BLaER1 treated with 17β-estradiol and CSF1 and Interleukin-3, amounts not matched to agents 10 nM and 100 nM (cell line): ENCODE data around the gene KRT17.
"Not testable (repeated sequence)": the region's sequence is repeated elsewhere in the genome, so short reads cannot be mapped to it uniquely, and the experiment has no call there.

ENCODE experiments used
- H3K27ac ChIP-seq, 11 experiments: shearing (Covaris generic); formaldehyde crosslinking; 2 replicates each; pipeline ENCODE4 v1.8.1; 2022
- H3K27me3 ChIP-seq, 11 experiments: shearing (Covaris generic); formaldehyde crosslinking; 2 replicates each; pipeline ENCODE4 v1.8.1; 2022
- H3K36me3 ChIP-seq, 11 experiments: shearing (Covaris generic); formaldehyde crosslinking; 2 replicates each; pipeline ENCODE4 v1.8.1; 2022
- H3K4me1 ChIP-seq, 10 experiments: shearing (Covaris generic); formaldehyde crosslinking; 2 replicates each; pipeline ENCODE4 v1.8.1; 2022
- H3K4me2 ChIP-seq, 11 experiments: shearing (Covaris generic); formaldehyde crosslinking; 2 replicates each; pipeline ENCODE4 v1.8.1; 2022
- H3K4me3 ChIP-seq, 10 experiments: shearing (Covaris generic); formaldehyde crosslinking; 2 replicates each; pipeline ENCODE4 v1.8.1; 2022
- H3K9ac ChIP-seq, 11 experiments: shearing (Covaris generic); formaldehyde crosslinking; 2 replicates each; pipeline ENCODE4 v1.8.1; 2022
- H3K9me3 ChIP-seq, 11 experiments: shearing (Covaris generic); formaldehyde crosslinking; replicated peaks in 1 of 11; 2 replicates each; pipeline ENCODE4 v1.8.1; 2022
- H4K20me1 ChIP-seq, 11 experiments: shearing (Covaris generic); formaldehyde crosslinking; 2 replicates each; pipeline ENCODE4 v1.8.1; 2022
- Cebpa-rat ChIP-seq, 11 experiments: shearing (Covaris generic); IDR thresholded peaks; 2 replicates each; pipeline ENCODE4 v1.8.1; 2022

KRT17 gene

GRCh38 chr17:41592601-41593305 is 31.6 kb downstream of the KRT17 start:
- no peak overlapping the region for H3K9ac ChIP-seq
- no peak overlapping the region for H3K4me3 ChIP-seq
- no peak overlapping the region for H3K4me2 ChIP-seq
- no peaks in the 10 kb centered on the region for H3K36me3 ChIP-seq
- TF ChIP-seq Cebpa-rat (IDR thresholded peaks at IDR 0.05) = no peak
- no peaks in the 10 kb centered on the region for H4K20me1 ChIP-seq
- H3K27me3 ChIP-seq = no peaks in the 10 kb centered on the region
- H3K4me1 ChIP-seq = no peaks in the 10 kb centered on the region
- no peaks in the 10 kb centered on the region; a peak in 1 of 22 replicates for H3K9me3 ChIP-seq
- no peak overlapping the region for H3K27ac ChIP-seq

- no peaks in the 10 kb centered on the region for H3K27me3 ChIP-seq
- no peak for TF ChIP-seq Cebpa-rat (IDR thresholded peaks at IDR 0.05)
- H3K27ac ChIP-seq = no peak overlapping the region
- no peaks in the 10 kb centered on the region for H4K20me1 ChIP-seq
- no peak overlapping the region for H3K9ac ChIP-seq
- no peaks in the 10 kb centered on the region for H3K9me3 ChIP-seq
- no peak overlapping the region for H3K4me3 ChIP-seq
- H3K36me3 ChIP-seq = no peaks in the 10 kb centered on the region
- H3K4me1 ChIP-seq = no peaks in the 10 kb centered on the region
- H3K4me2 ChIP-seq = no peak overlapping the region
Measured at GRCh38 chr17:41589301-41589700, 35.1 kb downstream of the KRT17 start.

- TF ChIP-seq Cebpa-rat (IDR thresholded peaks at IDR 0.05) = no peak
- Histone ChIP-seq H3K9ac (no peak overlapping the region), H3K27ac (no peak overlapping the region), H3K4me3 (no peak overlapping the region), H4K20me1 (no peaks in the 10 kb centered on the region), H3K27me3 (no peaks in the 10 kb centered on the region), H3K4me2 (no peak overlapping the region), H3K9me3 (no peaks in the 10 kb centered on the region), H3K36me3 (no peaks in the 10 kb centered on the region), H3K4me1 (no peaks in the 10 kb centered on the region)
Measured at GRCh38 chr17:41588126-41588810, 36.1 kb downstream of the KRT17 start.

GRCh38 chr17:41586863-41587495 is 37.4 kb downstream of the KRT17 start, which contains the start of gene KRT14:
Gene KRT14, minus strand, starts transcription at chr17:41586895. Its CDS starts 61 bp downstream, at chr17:41586834.
- no peaks in the 10 kb centered on the region for H4K20me1 ChIP-seq
- no peaks in the 10 kb centered on the region for H3K27me3 ChIP-seq
- H3K36me3 ChIP-seq = no peaks in the 10 kb centered on the region
- H3K4me1 ChIP-seq = no peaks in the 10 kb centered on the region
- no peak within 1 kb of the TSS for H3K27ac ChIP-seq
- H3K4me3 ChIP-seq = no peak within 1 kb of the TSS
- no peak within 1 kb of the TSS for H3K4me2 ChIP-seq
- no peaks in the 10 kb centered on the region for H3K9me3 ChIP-seq
- no peak within 1 kb of the TSS for H3K9ac ChIP-seq
- no peak for TF ChIP-seq Cebpa-rat (IDR thresholded peaks at IDR 0.05)

GRCh38 chr17:41585301-41586056 is 38.9 kb downstream of the KRT17 start:
- Histone ChIP-seq H4K20me1 (no peaks in the 10 kb centered on the region), H3K27me3 (no peaks in the 10 kb centered on the region), H3K4me2 (no peak overlapping the region), H3K36me3 (no peaks in the 10 kb centered on the region), H3K4me3 (no peak overlapping the region), H3K4me1 (no peaks in the 10 kb centered on the region), H3K27ac (no peak overlapping the region), H3K9me3 (no peaks in the 10 kb centered on the region), H3K9ac (no peak overlapping the region)
- no peak for TF ChIP-seq Cebpa-rat (IDR thresholded peaks at IDR 0.05)

GRCh38 chr17:41584331-41584927 is 39.9 kb downstream of the KRT17 start:
- H3K36me3 ChIP-seq, H3K27ac ChIP-seq, H3K9me3 ChIP-seq, H3K4me3 ChIP-seq, H3K27me3 ChIP-seq, H4K20me1 ChIP-seq, H3K4me2 ChIP-seq, H3K4me1 ChIP-seq, H3K9ac ChIP-seq: not testable (repeated sequence)

- no peak for TF ChIP-seq Cebpa-rat (IDR thresholded peaks at IDR 0.05)
- H3K9ac ChIP-seq = no peak overlapping the region
- no peaks in the 10 kb centered on the region for H4K20me1 ChIP-seq
- no peaks in the 10 kb centered on the region for H3K4me1 ChIP-seq
- no peaks in the 10 kb centered on the region for H3K9me3 ChIP-seq
- H3K27ac ChIP-seq = no peak overlapping the region
- no peaks in the 10 kb centered on the region for H3K27me3 ChIP-seq
- H3K4me2 ChIP-seq = no peak overlapping the region
- H3K4me3 ChIP-seq = no peak overlapping the region
- H3K36me3 ChIP-seq = no peaks in the 10 kb centered on the region
Measured at GRCh38 chr17:41583137-41584127, 40.9 kb downstream of the KRT17 start.

GRCh38 chr17:41582061-41582968 is 42.1 kb downstream of the KRT17 start:
- H3K4me3 ChIP-seq, H3K27me3 ChIP-seq, H3K4me1 ChIP-seq, H3K9me3 ChIP-seq, H3K4me2 ChIP-seq, H3K27ac ChIP-seq, H3K9ac ChIP-seq, H4K20me1 ChIP-seq, H3K36me3 ChIP-seq: not testable (repeated sequence)
